ENCODE results near the gene SLC6A8.

The SLC6A8 gene

GRCh38 chrX:153723351-153724251 lies 35.9 kb downstream of the SLC6A8 start (continued):
- TF ChIP-seq ZNF621 (tag by site-specific recombination; IDR thresholded peaks at IDR 0.05) (no peak), ZNF335 (tag by site-specific recombination; conservative IDR thresholded peaks at IDR 0.05) (peak; percentile 88), ZBTB48 (tag by site-specific recombination; IDR thresholded peaks at IDR 0.05) (peak; percentile 48; the same call in 1 of the 2 replicates), KLF10 (tag by site-specific recombination; IDR thresholded peaks at IDR 0.05) (peak; percentile 50; the same call in 1 of the 2 replicates), SP7 (tag by site-specific recombination; IDR thresholded peaks at IDR 0.05) (peak; percentile 51; the same call in 1 of the 2 replicates), ZXDB (tag by site-specific recombination; IDR thresholded peaks at IDR 0.05) (peak; percentile 4; the same call in 1 of the 2 replicates), ZNF660 (tag by site-specific recombination; IDR thresholded peaks at IDR 0.05) (no peak), ZBTB17 (tag by site-specific recombination; IDR thresholded peaks at IDR 0.05) (peak; percentile 25; the same call in 1 of the 2 replicates), KLF7 (tag by site-specific recombination; IDR thresholded peaks at IDR 0.05; ENCODE audit: borderline replicate concordance) (no peak; the same call in 1 of the 2 replicates), ZNF792 (tag by site-specific recombination; IDR thresholded peaks at IDR 0.05) (no peak), ZNF558 (tag by site-specific recombination; IDR thresholded peaks at IDR 0.05) (no peak), ZNF2 (tag by site-specific recombination; IDR thresholded peaks at IDR 0.05) (no peak), YY1 (tag by site-specific recombination; IDR thresholded peaks at IDR 0.05) (no peak), GLIS1 (tag by site-specific recombination; IDR thresholded peaks at IDR 0.05) (peak; percentile 60), ZNF155 (tag by site-specific recombination; IDR thresholded peaks at IDR 0.05) (no peak), ZNF76 (tag by site-specific recombination; IDR thresholded peaks at IDR 0.05; ENCODE audit: borderline replicate concordance, low read depth) (peak; percentile 60; the same call in 1 of the 2 replicates), ZBTB10 (tag by site-specific recombination; IDR thresholded peaks at IDR 0.05) (0 out of 2 replicates have a peak, but pooled peaks have one; percentile 29), ZSCAN23 (tag by site-specific recombination; IDR thresholded peaks at IDR 0.05) (no peak), KLF16 (tag by site-specific recombination; IDR thresholded peaks at IDR 0.05) (peak; percentile 35; the same call in 1 of the 2 replicates), ZEB2 (tag by site-specific recombination; IDR thresholded peaks at IDR 0.05) (0 out of 2 replicates have a peak, but pooled peaks have one; percentile 63), MZF1 (tag by site-specific recombination; IDR thresholded peaks at IDR 0.05; ENCODE audit: borderline replicate concordance) (no peak), ZFP69B (tag by site-specific recombination; IDR thresholded peaks at IDR 0.05) (peak; percentile 23; the same call in 1 of the 2 replicates), ZNF530 (tag by site-specific recombination; IDR thresholded peaks at IDR 0.05; ENCODE audit: low read depth) (no peak), KLF17 (tag by site-specific recombination; IDR thresholded peaks at IDR 0.05) (peak; percentile 39; the same call in 1 of the 2 replicates), ZNF501 (tag by site-specific recombination; IDR thresholded peaks at IDR 0.05) (0 out of 2 replicates have a peak, but pooled peaks have one; percentile 40), ZNF600 (tag by site-specific recombination; IDR thresholded peaks at IDR 0.05) (no peak)
- TF ChIP-seq, protein P1, sequence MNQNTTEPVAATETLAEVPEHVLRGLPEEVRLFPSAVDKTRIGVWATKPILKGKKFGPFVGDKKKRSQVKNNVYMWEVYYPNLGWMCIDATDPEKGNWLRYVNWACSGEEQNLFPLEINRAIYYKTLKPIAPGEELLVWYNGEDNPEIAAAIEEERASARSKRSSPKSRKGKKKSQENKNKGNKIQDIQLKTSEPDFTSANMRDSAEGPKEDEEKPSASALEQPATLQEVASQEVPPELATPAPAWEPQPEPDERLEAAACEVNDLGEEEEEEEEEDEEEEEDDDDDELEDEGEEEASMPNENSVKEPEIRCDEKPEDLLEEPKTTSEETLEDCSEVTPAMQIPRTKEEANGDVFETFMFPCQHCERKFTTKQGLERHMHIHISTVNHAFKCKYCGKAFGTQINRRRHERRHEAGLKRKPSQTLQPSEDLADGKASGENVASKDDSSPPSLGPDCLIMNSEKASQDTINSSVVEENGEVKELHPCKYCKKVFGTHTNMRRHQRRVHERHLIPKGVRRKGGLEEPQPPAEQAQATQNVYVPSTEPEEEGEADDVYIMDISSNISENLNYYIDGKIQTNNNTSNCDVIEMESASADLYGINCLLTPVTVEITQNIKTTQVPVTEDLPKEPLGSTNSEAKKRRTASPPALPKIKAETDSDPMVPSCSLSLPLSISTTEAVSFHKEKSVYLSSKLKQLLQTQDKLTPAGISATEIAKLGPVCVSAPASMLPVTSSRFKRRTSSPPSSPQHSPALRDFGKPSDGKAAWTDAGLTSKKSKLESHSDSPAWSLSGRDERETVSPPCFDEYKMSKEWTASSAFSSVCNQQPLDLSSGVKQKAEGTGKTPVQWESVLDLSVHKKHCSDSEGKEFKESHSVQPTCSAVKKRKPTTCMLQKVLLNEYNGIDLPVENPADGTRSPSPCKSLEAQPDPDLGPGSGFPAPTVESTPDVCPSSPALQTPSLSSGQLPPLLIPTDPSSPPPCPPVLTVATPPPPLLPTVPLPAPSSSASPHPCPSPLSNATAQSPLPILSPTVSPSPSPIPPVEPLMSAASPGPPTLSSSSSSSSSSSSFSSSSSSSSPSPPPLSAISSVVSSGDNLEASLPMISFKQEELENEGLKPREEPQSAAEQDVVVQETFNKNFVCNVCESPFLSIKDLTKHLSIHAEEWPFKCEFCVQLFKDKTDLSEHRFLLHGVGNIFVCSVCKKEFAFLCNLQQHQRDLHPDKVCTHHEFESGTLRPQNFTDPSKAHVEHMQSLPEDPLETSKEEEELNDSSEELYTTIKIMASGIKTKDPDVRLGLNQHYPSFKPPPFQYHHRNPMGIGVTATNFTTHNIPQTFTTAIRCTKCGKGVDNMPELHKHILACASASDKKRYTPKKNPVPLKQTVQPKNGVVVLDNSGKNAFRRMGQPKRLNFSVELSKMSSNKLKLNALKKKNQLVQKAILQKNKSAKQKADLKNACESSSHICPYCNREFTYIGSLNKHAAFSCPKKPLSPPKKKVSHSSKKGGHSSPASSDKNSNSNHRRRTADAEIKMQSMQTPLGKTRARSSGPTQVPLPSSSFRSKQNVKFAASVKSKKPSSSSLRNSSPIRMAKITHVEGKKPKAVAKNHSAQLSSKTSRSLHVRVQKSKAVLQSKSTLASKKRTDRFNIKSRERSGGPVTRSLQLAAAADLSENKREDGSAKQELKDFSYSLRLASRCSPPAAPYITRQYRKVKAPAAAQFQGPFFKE (tag by site-specific recombination; IDR thresholded peaks at IDR 0.05; ENCODE audit: borderline replicate concordance) = no peak
- TF ChIP-seq, protein P2, sequence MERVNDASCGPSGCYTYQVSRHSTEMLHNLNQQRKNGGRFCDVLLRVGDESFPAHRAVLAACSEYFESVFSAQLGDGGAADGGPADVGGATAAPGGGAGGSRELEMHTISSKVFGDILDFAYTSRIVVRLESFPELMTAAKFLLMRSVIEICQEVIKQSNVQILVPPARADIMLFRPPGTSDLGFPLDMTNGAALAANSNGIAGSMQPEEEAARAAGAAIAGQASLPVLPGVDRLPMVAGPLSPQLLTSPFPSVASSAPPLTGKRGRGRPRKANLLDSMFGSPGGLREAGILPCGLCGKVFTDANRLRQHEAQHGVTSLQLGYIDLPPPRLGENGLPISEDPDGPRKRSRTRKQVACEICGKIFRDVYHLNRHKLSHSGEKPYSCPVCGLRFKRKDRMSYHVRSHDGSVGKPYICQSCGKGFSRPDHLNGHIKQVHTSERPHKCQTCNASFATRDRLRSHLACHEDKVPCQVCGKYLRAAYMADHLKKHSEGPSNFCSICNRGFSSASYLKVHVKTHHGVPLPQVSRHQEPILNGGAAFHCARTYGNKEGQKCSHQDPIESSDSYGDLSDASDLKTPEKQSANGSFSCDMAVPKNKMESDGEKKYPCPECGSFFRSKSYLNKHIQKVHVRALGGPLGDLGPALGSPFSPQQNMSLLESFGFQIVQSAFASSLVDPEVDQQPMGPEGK (tag by site-specific recombination; IDR thresholded peaks at IDR 0.05) = 0 out of 2 replicates have a peak, but pooled peaks have one; percentile 53
